ENCODE data around the gene CDH23.

CDH23 gene

DNA sequence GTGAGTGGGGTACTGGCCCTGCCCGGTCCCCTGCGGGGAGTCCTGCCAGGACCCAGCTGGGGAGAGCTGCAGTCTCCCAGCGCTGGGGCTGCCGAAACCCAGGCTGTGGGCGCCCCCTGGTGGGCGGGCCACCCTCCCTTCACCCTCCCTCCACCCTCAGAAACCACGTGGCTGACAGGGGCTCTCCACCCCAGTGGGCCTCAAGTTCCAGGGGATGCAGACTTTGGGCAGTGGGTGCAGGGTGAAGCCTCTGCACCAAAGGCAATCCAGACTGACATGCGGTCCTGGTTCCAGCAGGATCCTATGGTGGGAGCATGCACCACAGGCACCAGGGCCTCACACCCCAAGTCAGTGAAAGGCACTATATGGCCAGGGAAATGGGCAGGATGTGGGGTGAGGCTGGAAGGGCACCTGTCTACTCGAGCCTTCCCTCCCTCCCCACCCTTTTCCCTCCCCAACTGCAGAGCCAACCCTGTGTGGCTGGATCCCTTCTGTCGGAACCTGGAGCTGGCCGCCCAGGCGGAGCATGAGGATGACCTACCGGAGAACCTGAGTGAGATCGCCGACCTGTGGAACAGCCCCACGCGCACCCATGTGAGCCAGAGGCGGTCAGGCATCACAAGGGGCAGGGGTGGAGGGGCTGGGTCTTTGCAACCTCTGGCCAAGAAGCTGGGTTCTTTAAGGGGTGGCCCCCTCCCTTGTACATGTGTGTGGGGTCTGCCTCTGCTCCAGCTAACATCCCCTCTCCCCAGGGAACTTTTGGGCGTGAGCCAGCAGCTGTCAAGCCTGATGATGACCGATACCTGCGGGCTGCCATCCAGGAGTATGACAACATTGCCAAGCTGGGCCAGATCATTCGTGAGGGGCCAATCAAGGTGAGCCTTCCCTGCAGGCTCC lies 415.5 kb downstream of the CDH23 start:
- DNase-seq (ENCODE audit: low read depth), result no peak

GRCh38 chr10:71812913-71813590 lies 416.3 kb downstream of the CDH23 start:
- no peak for DNase-seq (ENCODE audit: low read depth)
- no peak overlapping the region for H3K4me3 ChIP-seq (ENCODE audit: low read depth, low read length)

More for the DNA sequence above, 415.5 kb downstream of the CDH23 start:
- H3K4me3 ChIP-seq (ENCODE audit: low read depth, low read length), result no peak overlapping the region

DNA sequence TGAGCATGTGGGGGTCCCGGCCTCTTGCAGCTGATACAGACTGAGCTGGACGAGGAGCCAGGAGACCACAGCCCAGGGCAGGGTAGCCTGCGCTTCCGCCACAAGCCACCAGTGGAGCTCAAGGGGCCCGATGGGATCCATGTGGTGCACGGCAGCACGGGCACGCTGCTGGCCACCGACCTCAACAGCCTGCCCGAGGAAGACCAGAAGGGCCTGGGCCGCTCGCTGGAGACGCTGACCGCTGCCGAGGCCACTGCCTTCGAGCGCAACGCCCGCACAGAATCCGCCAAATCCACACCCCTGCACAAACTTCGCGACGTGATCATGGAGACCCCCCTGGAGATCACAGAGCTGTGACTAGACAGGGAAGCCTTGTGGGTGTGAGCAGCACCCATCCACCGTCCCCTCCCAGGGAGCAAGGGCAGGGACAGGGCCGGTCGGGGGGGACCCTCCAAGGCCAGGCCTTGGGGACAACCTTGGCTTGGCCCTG lies 418.2 kb downstream of the CDH23 start:
- DNase-seq (ENCODE audit: low read depth), result no peak
- H3K4me3 ChIP-seq (ENCODE audit: low read depth, low read length), result no peak overlapping the region

GRCh38 chr10:71815515-71816130 lies 418.9 kb downstream of the CDH23 start:
- no peak for DNase-seq (ENCODE audit: low read depth)
- no peak overlapping the region for H3K4me3 ChIP-seq (ENCODE audit: low read depth, low read length)

- no peak overlapping the region for H3K4me3 ChIP-seq (ENCODE audit: low read depth, low read length)
- DNase-seq (ENCODE audit: low read depth), result no peak
Measured at GRCh38 chr10:71816421-71816851, 419.7 kb downstream of the CDH23 start.

DNA sequence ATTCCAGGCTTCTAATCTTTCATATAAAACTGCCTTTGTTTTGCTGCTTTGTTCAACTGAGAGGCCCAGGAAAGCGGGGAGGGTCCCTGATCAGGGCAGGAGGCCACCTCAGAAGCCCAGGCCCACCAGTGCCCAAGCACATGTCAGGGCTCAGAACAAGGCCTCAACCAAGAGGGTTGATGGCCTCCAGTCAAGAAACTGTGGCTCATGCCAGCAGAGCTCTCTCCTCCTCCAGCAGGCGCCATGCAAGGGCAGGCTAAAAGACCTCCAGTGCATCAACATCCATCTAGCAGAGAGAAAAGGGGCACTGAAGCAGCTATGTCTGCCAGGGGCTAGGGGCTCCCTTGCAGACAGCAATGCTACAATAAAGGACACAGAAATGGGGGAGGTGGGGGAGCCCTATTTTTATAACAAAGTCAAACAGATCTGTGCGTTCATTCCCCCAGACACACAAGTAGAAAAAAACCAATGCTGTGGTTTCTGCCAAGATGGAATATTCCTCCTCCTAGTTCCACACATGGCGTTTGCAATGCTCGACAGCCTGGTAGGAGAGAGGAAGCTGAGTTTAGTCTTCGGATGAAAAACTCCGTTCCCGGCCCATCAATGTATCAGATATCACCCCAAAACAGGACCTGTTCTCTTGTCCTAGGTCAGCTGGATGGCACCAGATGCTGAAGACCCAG lies 420.4 kb downstream of the CDH23 start:
- H3K4me3 ChIP-seq (ENCODE audit: low read depth, low read length), result no peak overlapping the region
- no peak for DNase-seq (ENCODE audit: low read depth)

GRCh38 chr10:71817831-71818655 lies 421.3 kb downstream of the CDH23 start:
- no peak overlapping the region for H3K4me3 ChIP-seq (ENCODE audit: low read depth, low read length)
- DNase-seq (ENCODE audit: low read depth), result no peak

DNA sequence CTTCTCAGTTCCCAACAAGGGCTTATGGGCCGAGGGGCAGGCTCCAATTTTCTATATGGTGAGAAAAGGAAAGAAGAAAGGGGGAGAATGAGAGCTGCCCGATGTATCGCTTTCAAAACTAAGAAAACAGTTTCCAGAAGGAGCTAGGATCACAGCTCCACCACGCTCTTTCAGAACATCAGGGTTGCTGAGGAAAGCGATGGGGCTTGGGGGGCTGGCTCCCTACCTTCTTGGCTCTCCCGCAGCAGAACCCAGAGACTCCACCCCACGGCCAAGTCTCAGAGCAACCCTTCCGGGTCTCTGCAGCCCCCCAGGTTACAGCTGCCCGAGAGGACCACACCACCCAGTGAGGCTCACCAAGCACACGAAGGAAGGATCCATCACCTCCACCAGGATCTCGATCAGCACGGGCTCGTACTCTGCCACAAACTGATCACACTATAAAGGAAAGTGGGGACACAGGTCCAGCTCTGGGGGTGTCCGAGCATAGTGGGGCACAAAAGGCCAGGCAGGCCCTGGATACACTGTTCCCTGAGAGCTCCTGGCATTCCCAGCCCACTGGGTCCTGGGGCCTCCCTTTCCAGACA lies 422.0 kb downstream of the CDH23 start:
- H3K4me3 ChIP-seq (ENCODE audit: low read depth, low read length), result no peak overlapping the region
- DNase-seq (ENCODE audit: low read depth), result no peak

DNA sequence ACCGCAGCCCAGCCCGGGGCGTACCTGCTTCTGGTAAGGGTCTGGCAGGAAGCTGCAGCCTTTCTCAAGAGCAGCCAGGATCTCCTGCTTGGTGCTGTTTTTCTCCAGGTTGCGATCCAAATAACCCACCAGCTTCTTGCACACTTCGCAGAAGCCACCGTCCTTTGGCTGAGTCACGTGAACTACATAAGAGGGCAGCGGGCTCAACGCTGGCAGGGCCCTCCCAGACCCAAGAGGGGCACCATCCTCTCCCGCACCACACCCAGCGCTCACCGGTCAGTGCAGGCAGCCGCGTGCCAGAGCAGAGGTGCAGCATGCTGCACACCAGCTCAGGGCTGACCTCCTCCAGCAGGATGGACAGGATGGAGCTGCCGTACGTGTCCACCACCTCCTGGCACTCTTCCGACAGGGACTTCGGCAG lies 422.7 kb downstream of the CDH23 start:
- DNase-seq (ENCODE audit: low read depth), result no peak
- H3K4me3 ChIP-seq (ENCODE audit: low read depth, low read length), result no peak overlapping the region

DNA sequence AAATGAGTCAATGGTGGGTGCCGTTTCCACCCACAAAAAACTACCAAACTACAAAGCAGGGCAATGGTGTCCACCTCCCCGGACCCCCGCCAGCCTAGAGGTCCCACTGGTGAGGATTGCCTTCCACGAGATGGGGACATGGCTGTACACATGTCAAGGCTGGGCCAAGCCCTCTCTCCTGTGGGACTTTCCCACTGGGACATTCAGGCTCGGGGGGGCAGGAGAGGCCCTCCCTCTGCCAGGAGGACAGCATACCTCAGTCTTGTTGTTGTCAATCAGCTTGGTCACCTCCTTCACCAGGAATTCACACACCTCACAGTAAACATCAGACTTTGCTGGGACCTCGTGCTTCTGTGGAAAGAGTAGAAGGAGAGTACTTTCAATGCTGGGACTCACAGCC lies 423.3 kb downstream of the CDH23 start:
- DNase-seq (ENCODE audit: low read depth), result no peak
- no peak overlapping the region for H3K4me3 ChIP-seq (ENCODE audit: low read depth, low read length)

DNA sequence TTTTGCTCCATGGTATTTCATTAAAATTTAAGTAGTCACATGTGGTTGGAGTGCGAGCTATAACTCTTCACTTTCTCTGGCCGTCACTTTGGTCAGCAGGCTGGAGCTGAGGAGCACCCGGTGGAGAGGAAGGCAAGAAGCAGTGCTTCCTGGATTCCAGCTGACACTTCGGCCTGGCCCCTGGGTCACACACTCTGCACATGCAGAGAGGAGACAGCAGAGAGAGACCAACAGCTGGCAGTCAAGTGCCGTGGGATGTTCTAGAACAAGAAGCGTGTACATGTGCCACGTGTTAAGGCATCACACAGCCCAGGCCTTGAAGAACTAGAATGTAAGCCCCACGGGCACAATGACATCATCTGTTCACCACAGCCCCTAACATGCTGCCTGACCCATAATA lies 424.2 kb downstream of the CDH23 start:
- no peak overlapping the region for H3K4me3 ChIP-seq (ENCODE audit: low read depth, low read length)
- DNase-seq (ENCODE audit: low read depth), result no peak

GRCh38 chr10:71821909-71822763 lies 425.4 kb downstream of the CDH23 start:
- no peak for DNase-seq (ENCODE audit: low read depth)
- no peak overlapping the region for H3K4me3 ChIP-seq (ENCODE audit: low read depth, low read length)

DNA sequence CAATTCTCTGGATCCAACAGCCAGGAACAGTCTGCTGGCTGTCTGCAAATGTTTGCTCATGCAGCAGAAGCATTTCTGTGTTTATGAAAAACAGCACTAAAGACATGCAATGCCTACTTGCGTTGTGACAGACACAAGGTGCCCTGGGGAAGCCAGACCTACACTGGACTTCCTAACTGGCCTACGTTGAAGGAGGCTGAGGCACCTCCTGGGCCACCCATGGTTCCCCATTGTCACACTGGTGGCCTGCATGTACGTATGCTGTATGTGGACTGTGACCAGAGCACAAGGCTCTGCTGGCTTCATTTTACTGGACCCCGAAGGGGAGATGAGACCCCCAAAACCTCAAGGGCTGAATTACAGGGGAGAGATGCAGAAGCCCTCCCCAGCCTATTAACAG lies 426.6 kb downstream of the CDH23 start:
- no peak for DNase-seq (ENCODE audit: low read depth)
- H3K4me3 ChIP-seq (ENCODE audit: low read depth, low read length), result no peak overlapping the region

- H3K4me3 ChIP-seq (ENCODE audit: low read depth, low read length), result no peak overlapping the region
- no peak for DNase-seq (ENCODE audit: low read depth)
Measured at GRCh38 chr10:71824333-71824732, 427.6 kb downstream of the CDH23 start.

- no peak overlapping the region for H3K4me3 ChIP-seq (ENCODE audit: low read depth, low read length)
- DNase-seq (ENCODE audit: low read depth), result no peak
Measured at GRCh38 chr10:71825217-71825616, 428.5 kb downstream of the CDH23 start.

DNA sequence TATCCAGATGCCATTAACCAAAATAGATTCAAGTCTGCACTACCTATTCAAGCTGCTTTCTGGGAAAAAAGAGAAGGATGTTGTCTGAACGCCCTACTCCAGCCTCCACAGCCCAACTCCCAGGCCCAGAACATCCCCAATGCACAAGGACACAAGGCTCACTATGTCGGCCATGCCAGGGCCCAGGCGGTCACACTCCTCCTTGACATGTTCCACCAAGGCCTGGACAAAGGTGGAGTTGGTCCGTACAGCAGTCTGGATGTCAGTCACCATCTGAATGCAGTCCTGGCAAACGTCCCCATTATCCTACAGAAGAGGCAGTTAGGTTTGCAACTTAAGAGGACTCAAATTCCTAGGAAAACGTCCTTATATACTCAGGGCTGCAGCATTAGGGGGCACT lies 431.1 kb downstream of the CDH23 start:
- DNase-seq (ENCODE audit: low read depth), result no peak
- no peak overlapping the region for H3K4me3 ChIP-seq (ENCODE audit: low read depth, low read length)

DNA sequence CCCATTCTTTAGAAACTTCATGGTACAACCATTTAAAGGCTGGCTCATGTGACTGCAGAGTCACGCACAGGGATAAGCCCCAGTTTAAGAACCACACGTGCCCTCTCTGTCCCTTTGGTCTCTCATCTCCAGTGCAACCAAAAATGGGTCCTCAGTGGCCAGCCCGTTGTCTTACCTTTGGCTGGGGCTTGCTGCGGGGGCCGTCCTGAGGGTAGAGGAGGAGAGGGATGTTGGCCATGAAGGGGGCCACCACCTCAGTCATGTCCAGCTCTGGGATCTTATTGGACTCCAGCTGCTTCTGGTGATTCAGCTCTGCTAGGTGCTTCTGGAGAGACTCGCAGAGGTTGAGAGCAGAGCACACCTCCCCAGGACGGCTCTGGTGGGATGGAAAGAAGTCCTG lies 432.0 kb downstream of the CDH23 start:
- H3K4me3 ChIP-seq (ENCODE audit: low read depth, low read length), result no peak overlapping the region
- DNase-seq (ENCODE audit: low read depth), result no peak

DNA sequence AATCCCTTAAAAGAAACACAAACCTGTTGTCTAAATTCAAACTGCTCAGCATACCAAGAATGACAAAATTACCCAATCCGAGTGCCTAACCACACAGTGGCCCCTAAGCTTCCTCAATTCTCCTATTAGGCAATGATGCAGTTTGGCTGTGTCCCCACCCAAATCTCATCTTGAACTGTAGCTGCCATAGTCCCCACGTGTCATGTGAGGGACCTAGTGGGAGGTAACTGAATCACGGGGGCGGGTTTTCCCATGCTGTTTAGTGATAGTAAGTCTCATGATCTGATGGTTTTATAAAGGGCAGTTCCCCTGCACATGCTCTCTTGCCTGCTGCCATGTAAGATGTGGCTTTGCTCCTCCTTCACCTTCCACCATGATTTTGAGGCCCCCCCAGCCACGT lies 432.5 kb downstream of the CDH23 start:
- no peak overlapping the region for H3K4me3 ChIP-seq (ENCODE audit: low read depth, low read length)
- DNase-seq (ENCODE audit: low read depth), result no peak

Data from skeletal muscle cell (primary cell).